ENCODE data around the gene EFS.

Gene EFS

DNA sequence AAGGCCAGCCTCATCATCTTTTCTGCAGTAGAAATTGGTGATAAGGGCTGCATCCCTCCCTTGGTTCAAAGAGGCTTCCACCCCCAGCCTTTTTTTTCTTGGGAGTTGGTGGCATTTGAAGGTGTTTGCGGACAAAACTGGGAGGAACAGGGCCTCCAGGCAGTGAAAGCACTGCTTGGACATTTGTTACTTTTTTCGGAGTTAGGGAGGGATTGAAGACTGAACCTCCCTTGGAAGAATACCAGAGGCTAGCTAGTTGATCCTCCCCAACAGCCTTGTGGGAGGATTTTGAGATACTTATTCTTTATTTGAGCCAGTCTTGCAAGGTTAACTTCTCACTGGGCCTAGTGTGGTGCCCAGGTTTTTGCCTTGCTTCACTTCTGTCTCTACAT is 40.5 kb downstream of the EFS start:
- no peak for DNase-seq

DNA sequence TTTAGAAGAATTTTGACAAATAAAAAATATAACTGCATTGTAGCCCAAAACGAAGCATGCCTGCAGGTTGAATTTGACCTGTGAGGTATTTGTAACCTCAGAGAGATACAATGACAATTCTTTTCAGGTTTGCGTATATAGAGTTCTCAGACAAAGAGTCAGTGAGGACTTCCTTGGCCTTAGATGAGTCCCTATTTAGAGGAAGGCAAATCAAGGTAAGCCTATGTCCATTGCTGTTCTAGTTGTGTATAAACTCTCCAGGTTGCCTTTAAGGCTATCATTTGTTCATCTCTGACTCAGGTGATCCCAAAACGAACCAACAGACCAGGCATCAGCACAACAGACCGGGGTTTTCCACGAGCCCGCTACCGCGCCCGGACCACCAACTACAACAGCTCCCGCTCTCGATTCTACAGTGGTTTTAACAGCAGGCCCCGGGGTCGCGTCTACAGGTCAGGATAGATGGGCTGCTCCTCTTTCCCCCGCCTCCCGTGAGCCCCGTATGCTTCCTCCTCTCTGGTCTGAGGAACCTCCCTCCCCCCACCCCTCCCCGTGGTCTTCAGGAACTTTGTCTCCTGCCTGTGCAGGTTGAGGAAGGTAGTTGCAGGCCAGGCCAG is 41.0 kb downstream of the EFS start:
- no peak for DNase-seq

DNA sequence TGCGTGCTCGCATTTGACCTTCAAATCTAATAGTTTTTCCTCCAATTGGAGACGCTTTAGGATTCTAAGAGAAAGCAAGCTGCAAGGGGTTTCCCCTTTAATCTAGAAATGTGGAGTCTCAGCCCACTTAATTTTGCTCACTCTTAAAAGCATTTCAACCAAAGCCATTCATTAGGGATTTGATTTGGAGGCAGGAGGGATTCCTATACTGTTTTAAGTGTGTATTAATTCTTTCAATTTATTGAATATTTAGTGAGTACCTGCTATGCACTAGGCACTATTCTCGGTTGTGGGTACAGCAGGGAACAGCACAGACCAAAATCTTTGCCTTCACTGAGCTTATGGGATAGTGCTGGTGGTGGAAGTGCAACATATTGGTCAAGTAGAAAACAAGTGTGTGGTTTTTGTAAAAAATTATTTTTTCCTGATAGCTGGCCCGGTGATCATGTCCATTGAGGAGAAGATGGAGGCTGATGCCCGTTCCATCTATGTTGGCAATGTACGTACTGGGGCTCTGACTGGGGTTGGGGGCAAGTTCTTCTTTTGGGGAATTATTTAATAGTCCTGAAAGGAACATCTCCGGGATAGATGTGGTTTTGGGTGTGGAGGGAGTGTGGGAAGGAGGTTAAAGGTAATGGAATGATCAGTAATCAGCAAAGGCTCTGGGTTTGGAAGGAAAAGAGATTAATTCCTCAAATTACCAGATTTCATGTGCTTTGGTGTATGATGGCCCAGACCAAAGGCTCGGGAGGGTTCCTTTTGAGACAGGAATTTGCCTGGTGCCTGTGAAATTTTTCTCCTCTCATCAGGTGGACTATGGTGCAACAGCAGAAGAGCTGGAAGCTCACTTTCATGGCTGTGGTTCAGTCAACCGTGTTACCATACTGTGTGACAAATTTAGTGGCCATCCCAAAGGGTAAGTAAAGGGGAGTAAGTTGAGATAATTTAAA is 42.1 kb downstream of the EFS start:
- DNase-seq, result no peak

- peak; percentile 6 for DNase-seq
These were observed 43.1 kb downstream of the EFS start for GRCh38 chr14:23321572-23322547.

GRCh38 chr14:23320584-23321571 is 44.1 kb downstream of the EFS start, which contains the start of gene PABPN1:
Gene PABPN1, plus strand, starts transcription at chr14:23321457. Its CDS starts 13 bp downstream, at chr14:23321470.
- peak; percentile 99 for DNase-seq

GRCh38 chr14:23319746-23320583 is 45.0 kb downstream of the EFS start:
- DNase-seq, result no peak

GRCh38 chr14:23316300-23316699 is 48.7 kb downstream of the EFS start:
- DNase-seq, result no peak

GRCh38 chr14:23310546-23310945 is 54.4 kb downstream of the EFS start:
- DNase-seq, result no peak

DNA sequence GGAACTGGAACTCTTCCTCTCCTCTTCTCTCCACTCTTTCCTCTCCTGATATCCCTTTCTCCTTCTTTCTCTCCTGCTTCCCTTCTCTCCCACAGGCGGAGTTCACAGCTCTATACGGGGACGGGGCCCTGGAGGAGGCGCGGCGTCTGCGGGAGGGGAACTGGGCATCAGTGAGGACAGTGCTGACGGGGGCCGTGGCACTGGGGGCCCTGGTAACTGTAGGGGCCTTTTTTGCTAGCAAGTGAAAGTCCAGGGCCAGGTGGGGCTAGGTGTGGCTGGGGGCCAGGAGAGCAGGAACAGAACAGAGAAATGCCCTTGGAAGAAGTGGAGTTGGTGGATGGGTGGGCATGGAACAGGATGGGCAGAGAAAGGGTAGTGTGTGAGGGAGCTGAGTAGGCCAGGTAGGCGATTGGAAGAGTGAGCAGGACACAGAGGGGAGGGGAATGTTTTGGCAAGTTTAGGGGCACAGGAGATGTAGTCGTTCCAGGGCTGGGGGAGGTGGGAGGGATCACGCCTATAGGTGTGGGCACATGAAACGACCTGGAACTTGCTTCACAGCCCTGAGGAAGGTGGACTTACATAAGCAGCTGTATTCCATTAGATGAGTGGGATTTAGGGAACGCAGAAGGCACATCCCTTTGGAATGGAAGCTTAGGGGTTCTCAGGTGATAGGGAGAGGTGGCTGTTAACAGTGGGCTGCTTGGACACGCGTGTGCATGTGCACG is 56.1 kb downstream of the EFS start:
- DNase-seq, result no peak

DNA sequence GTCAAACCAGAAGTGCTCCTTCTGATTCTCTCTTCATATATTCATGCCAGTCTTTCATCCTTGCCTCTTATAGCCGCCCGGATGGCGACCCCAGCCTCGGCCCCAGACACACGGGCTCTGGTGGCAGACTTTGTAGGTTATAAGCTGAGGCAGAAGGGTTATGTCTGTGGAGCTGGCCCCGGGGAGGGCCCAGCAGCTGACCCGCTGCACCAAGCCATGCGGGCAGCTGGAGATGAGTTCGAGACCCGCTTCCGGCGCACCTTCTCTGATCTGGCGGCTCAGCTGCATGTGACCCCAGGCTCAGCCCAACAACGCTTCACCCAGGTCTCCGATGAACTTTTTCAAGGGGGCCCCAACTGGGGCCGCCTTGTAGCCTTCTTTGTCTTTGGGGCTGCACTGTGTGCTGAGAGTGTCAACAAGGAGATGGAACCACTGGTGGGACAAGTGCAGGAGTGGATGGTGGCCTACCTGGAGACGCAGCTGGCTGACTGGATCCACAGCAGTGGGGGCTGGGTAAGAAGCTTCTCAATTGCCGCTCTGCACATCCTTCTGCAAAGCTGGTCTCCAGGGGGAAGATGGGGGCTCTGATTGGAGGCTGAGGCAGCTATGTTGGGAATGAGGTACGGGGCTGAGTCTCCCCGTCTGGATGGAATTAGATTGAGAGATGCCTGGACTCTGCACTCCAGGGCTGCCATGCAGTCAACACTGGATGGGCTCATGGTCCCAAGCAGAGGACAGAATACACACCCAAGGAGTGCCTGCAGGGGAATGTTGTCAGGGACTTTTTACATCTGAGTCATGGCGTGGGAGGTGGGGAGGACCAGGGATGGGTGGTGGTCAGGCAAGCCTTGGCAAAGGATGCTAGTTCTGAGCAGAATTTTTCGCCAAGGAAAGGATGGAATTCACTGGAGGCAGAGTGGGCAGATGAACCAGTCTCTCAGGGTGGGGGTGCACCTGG is 57.0 kb downstream of the EFS start:
- DNase-seq, result no peak

- DNase-seq, result no peak
These were observed 57.8 kb downstream of the EFS start for GRCh38 chr14:23307146-23307530.

GRCh38 chr14:23306412-23307145 is 58.4 kb downstream of the EFS start, which contains the start of gene BCL2L2:
Gene BCL2L2, plus strand, starts transcription at chr14:23306833. Its CDS starts 935 bp downstream, at chr14:23307768.
- DNase-seq, result peak; percentile 59
